Spleen (tissue), 11 donors: ENCODE results near the gene TMEM220. TPM values are rescaled to one million over a fixed set of nuclear protein-coding genes. Genes with fewer than 3 reads are reported as not detected.

Experiments
- DNase-seq: peaks from one replicate; pipeline ENCODE4 v3.0.0-alpha.2; 2020
- H3K27ac ChIP-seq, 8 donors: fragments of 200-600 bp; sonication (generic) in 7 of 8; 1 replicate in 4 of 8; 2 replicates in 4 of 8; pipeline versions ENCODE4 v1.5.0 to v1.8.0; 2016 to 2021; ENCODE audit warnings: inconsistent platforms in 4 of 8, mild to moderate bottlenecking in 4 of 8, moderate library complexity in 1 of 8
- H3K27me3 ChIP-seq, 7 donors: fragments of 200-600 bp; sonication (generic) in 6 of 7; replicated peaks in 1 of 7; 1 replicate in 4 of 7; 2 replicates in 3 of 7; pipeline versions ENCODE4 v1.5.0 to v1.8.0; 2016 to 2021; ENCODE audit warnings: inconsistent platforms in 3 of 7, mild to moderate bottlenecking in 1 of 7
- H3K36me3 ChIP-seq, 6 donors: fragments of 200-600 bp; sonication (generic) in 5 of 6; 1 replicate in 4 of 6; 2 replicates in 2 of 6; pipeline versions ENCODE4 v1.5.0 to v1.8.0; 2016 to 2021; ENCODE audit warnings: inconsistent platforms in 2 of 6
- H3K4me1 ChIP-seq, 6 donors: fragments of 200-600 bp; sonication (generic) in 5 of 6; 1 replicate in 3 of 6; 2 replicates in 3 of 6; pipeline versions ENCODE4 v1.5.0 to v1.8.0; 2016 to 2021; ENCODE audit warnings: inconsistent platforms in 3 of 6
- H3K4me3 ChIP-seq, 8 donors: fragments of 200-600 bp; sonication (generic) in 7 of 8; 1 replicate in 4 of 8; 2 replicates in 4 of 8; pipeline versions ENCODE4 v1.5.0 to v1.8.0; 2016 to 2021; ENCODE audit warnings: inconsistent platforms in 4 of 8, mild to moderate bottlenecking in 4 of 8, moderate library complexity in 2 of 8
- H3K9me3 ChIP-seq, 8 donors: fragments of 200-600 bp; sonication (generic) in 7 of 8; 1 replicate in 4 of 8; 2 replicates in 4 of 8; pipeline versions ENCODE4 v1.5.0 to v1.8.0; 2016 to 2021; ENCODE audit warnings: inconsistent platforms in 4 of 8
- POLR2A ChIP-seq, 3 donors: fragments of 450-650 bp; IDR thresholded peaks; one replicate each; pipeline ENCODE4 v1.5.1; 2017; ENCODE audit warnings: antibody characterized with exemption in 3 of 3, mild to moderate bottlenecking in 1 of 3
- POLR2AphosphoS5 ChIP-seq, 3 donors: sonication (generic); formaldehyde crosslinking; IDR thresholded peaks; one replicate each; pipeline ENCODE4 v1.5.1; 2017; ENCODE audit warnings: antibody characterized with exemption in 3 of 3
- WGBS, 5 donors: extraction: QIAGEN DNeasy Blood & Tissue Kit in 3 of 5; methylation state at CpG; one replicate each; pipeline versions ENCODE4 v1.1.5 to v1.1.7; 2013 to 2018; 5-methylcytosine and 5-hydroxymethylcytosine counted together
- intact Hi-C: fragments of 100-400 bp; cut with DNase I; formaldehyde crosslinking; loops from one replicate; pipeline ENCODE4 v1.15.0; 2023; ENCODE audit warnings: low total_unique reads
- polyA plus RNA-seq, 3 donors: library from polyadenylated mRNA; stranded (reverse); fragments of 200-250 nt; gene quantifications; one replicate each; pipeline ENCODE4 v1.2.1, GENCODE V29; 2013
- total RNA-seq, 7 donors: library from RNA; depleted of rRNA in 3 of 7; stranded (reverse); fragments of >200 nt in 3 of 7; fragmentation: NEBNext Ultra II Directional in 4 of 7; extraction: Animal tissue kit (Norgen Biotek cat#: 25700) in 4 of 7; gene quantifications; one replicate each; pipeline versions ENCODE4 v1.1.0 to v1.2.1, GENCODE V29; 2016 to 2021
- TF ChIP-seq, protein P1 (sequence below), 11 experiments: fragments of 200-600 bp in 7 of 11; fragments of 450-650 bp in 4 of 11; sonication (generic) in 4 of 11; IDR thresholded peaks in 8 of 11; conservative IDR thresholded peaks in 3 of 11; 1 replicate in 7 of 11; 2 replicates in 4 of 11; pipeline versions ENCODE4 v1.4.0 to v1.8.0; 2016 to 2021; ENCODE audit warnings: antibody characterized with exemption in 11 of 11, inconsistent platforms in 4 of 11, mild to moderate bottlenecking in 1 of 11
- donor health status: healthy with polysubstance abuse.
- donor health status: DM: no; HTN: no; CAD: no; lungs with moderate emphysema.
- donor health status: DM: no; HTN: no; CAD: no.
- donor health status: Bipolar disorder and iron deficiency.
- donor health status: healthy.
- donor health status: DM: no; HTN: no; CAD: no.
- donor health status: DM: yes; HTN: yes; CAD: no.

Gene TMEM220
- total and polyA plus RNA-seq, 10 donors: 3.6 to 12.1 (median 5.4) TPM

DNA sequence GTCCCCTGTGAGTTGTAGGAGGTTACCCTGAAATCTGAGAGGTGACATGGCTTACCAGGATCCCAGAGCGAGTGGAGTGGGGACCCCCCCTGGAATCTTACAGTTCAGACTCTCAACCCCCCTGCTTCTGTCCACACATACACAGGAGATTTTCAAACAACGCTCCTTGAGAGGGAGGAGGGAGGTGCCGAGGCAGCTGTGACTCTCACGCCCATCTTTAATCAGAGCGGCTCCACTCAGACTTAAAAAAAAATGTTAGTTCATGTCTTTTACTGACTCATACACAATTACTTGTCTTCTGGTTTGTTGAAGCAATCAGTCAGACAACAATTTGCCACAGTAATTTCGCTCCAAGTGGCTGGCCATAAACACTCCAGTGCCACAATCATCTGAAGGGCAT lies 15.4 kb upstream of the TMEM220 start:
- H3K36me3 ChIP-seq: no peaks in the 10 kb centered on the region
- H3K27me3 ChIP-seq: no peaks in the 10 kb centered on the region
- H3K4me3 ChIP-seq: no peak overlapping the region
- intact Hi-C loops: no loop called here
- WGBS, 5 donors: 68 to 74% (median 70%) methylated on average over 6 of the region's 6 CpGs
- H3K4me1 ChIP-seq: peaks cover 0 to 6% (median 0%) of the 10 kb centered on the region in 6 donors
- no peak overlapping the region for H3K27ac ChIP-seq
- no peaks in the 10 kb centered on the region for H3K9me3 ChIP-seq
- TF ChIP-seq, protein P1, sequence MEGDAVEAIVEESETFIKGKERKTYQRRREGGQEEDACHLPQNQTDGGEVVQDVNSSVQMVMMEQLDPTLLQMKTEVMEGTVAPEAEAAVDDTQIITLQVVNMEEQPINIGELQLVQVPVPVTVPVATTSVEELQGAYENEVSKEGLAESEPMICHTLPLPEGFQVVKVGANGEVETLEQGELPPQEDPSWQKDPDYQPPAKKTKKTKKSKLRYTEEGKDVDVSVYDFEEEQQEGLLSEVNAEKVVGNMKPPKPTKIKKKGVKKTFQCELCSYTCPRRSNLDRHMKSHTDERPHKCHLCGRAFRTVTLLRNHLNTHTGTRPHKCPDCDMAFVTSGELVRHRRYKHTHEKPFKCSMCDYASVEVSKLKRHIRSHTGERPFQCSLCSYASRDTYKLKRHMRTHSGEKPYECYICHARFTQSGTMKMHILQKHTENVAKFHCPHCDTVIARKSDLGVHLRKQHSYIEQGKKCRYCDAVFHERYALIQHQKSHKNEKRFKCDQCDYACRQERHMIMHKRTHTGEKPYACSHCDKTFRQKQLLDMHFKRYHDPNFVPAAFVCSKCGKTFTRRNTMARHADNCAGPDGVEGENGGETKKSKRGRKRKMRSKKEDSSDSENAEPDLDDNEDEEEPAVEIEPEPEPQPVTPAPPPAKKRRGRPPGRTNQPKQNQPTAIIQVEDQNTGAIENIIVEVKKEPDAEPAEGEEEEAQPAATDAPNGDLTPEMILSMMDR (IDR thresholded peaks at IDR 0.05 in 8 of 11, conservative IDR thresholded peaks at IDR 0.05 in 3 of 11): no peak
- no peak for TF ChIP-seq POLR2A (IDR thresholded peaks at IDR 0.05)
- no peak for TF ChIP-seq POLR2AphosphoS5 (IDR thresholded peaks at IDR 0.05)
- DNase-seq: no peak

DNA sequence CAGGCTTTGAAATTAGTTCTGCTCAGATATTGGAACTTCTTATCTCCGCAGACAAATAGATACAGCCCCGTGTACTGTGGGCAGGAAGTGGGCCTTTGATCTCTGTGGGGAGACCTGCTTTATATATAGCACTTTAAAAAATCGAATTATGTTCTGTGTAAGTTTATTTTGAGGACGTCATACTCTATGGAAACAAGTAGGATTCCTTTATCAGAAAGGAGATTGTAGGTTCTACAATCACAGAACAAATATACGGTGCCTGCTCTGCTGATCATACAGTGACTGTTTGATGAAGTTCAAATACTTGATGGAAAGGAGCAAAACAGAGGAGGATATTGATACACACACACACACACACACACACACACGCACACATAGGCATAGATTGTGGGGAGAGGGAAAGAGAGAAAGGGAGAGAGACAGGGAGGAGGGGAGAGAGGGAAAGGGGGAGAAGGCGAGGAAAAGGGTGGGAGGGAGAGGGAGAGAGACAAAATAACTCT lies 14.7 kb upstream of the TMEM220 start:
- intact Hi-C loops: no loop called here
- no peak for DNase-seq
- no peaks in the 10 kb centered on the region for H3K9me3 ChIP-seq
- no peaks in the 10 kb centered on the region for H3K36me3 ChIP-seq
- H3K4me3 ChIP-seq: no peak overlapping the region
- TF ChIP-seq, protein P1 (IDR thresholded peaks at IDR 0.05 in 8 of 11, conservative IDR thresholded peaks at IDR 0.05 in 3 of 11): no peak
- TF ChIP-seq POLR2A (IDR thresholded peaks at IDR 0.05) (no peak), POLR2AphosphoS5 (IDR thresholded peaks at IDR 0.05) (no peak)
- 38 to 42% (median 40%) methylated on average over 7 of the region's 7 CpGs for WGBS, 5 donors
- no peaks in the 10 kb centered on the region for H3K27me3 ChIP-seq
- peaks cover 0 to 6% (median 0%) of the 10 kb centered on the region in 6 donors for H3K4me1 ChIP-seq
- H3K27ac ChIP-seq: no peak overlapping the region

DNA sequence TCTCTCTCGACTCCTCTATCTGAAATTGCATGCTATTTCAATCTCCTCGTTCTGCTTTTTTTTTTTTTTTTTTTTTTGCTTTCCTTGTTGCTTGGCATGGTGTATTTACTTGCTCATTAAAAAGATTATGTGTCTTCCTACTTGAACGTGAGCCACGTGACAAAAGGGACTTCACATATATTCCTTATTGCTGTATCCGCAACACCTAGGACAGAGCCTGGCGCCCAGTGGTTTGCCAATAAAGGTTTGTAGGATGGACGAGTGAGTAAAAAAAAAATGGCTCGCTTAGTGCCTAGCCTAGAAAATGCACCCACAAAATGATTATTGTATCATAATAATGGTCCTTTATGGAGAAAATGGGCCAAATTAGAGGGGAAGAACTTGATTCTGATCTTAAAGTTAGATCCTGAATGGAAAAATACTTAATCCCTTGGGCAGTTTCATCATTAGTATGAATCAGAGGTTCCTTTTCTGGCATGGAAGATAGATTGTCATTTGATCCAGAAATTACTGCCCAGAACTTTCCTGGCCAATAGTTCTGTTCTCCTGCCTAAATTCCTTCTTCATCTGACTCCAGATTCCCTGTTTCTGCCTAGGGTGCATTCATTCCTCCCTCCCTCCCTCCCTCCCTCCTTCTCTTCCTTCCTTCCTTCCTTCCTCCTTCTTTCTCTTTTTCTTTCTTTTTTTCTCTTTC lies 13.6 kb upstream of the TMEM220 start:
- no peak for TF ChIP-seq POLR2AphosphoS5 (IDR thresholded peaks at IDR 0.05)
- TF ChIP-seq, protein P1 (IDR thresholded peaks at IDR 0.05 in 8 of 11, conservative IDR thresholded peaks at IDR 0.05 in 3 of 11): no peak
- no peak for TF ChIP-seq POLR2A (IDR thresholded peaks at IDR 0.05)
- no peaks in the 10 kb centered on the region for H3K27me3 ChIP-seq
- no peaks in the 10 kb centered on the region for H3K9me3 ChIP-seq
- H3K36me3 ChIP-seq: no peaks in the 10 kb centered on the region
- H3K4me3 ChIP-seq: no peak overlapping the region
- intact Hi-C loops: no loop called here
- H3K27ac ChIP-seq: no peak overlapping the region
- 78 to 88% (median 81%) methylated on average over 8 of the region's 8 CpGs for WGBS, 5 donors
- H3K4me1 ChIP-seq: peaks cover 0 to 6% (median 0%) of the 10 kb centered on the region in 6 donors
- DNase-seq: no peak

DNA sequence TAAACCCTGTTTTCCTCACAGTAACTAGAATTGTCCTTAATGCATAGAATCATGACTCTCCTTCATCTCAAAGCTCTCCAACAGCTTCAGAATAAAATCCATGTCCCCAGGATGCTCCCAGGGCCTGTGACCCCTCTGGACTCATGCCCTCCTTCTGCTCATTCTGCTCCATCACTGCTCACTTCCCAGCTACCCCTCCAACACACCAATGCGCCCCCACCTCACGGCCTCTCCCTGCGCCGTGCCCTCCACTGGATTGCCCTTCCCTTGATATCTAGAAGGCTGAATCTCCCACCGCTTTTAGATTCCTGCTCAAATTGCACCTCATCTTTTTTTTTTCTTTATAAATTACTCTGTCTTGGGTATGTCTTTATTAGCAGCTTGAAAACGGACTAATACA lies 12.6 kb upstream of the TMEM220 start:
- intact Hi-C loops: no loop called here
- DNase-seq: no peak
- WGBS, 5 donors: 90 to 97% (median 95%) methylated on average over 6 of the region's 6 CpGs

More for the DNA sequence above, 12.6 kb upstream of the TMEM220 start:
- no peaks in the 10 kb centered on the region for H3K36me3 ChIP-seq
- H3K4me1 ChIP-seq: peaks cover 0 to 7% (median 0%) of the 10 kb centered on the region in 6 donors
- no peaks in the 10 kb centered on the region for H3K27me3 ChIP-seq
- H3K9me3 ChIP-seq: no peaks in the 10 kb centered on the region
- no peak overlapping the region for H3K27ac ChIP-seq
- no peak overlapping the region for H3K4me3 ChIP-seq
- TF ChIP-seq POLR2AphosphoS5 (IDR thresholded peaks at IDR 0.05) (no peak), POLR2A (IDR thresholded peaks at IDR 0.05) (no peak)
- TF ChIP-seq, protein P1 (IDR thresholded peaks at IDR 0.05 in 8 of 11, conservative IDR thresholded peaks at IDR 0.05 in 3 of 11): no peak
